IPS DF 4.7 (cell line): Measurements from ENCODE around the gene H2AZ2.
"Not testable (repeated sequence)": the region's sequence is repeated elsewhere in the genome, so short reads cannot be mapped to it uniquely, and the experiment has no call there.

Source experiments
- DNase-seq: peaks from one replicate; pipeline ENCODE4 v3.0.0-alpha.2; 2013; ENCODE audit warnings: low spot score; ENCODE audit errors: extremely low read depth

Gene H2AZ2

DNA sequence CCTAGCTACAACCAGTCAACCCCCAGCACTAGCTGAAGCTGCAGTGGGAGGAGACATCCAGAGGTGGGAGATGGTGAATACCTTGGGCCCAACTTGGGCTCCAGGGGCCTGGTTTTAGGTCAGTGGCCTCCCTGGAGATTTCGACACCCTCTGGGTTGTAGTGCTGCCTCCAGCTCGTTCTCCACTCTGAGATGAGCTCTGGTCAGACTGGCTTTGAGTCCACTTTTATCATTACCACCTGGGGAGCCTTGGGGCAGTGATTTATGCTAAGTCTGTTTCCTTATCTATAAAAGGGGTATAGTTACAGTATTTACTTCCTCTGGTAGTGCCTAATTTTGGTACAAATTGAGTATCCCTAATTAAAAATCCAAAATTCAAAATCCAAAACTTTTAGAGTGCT is 28.6 kb downstream of the H2AZ2 start:
- no peak for DNase-seq

DNA sequence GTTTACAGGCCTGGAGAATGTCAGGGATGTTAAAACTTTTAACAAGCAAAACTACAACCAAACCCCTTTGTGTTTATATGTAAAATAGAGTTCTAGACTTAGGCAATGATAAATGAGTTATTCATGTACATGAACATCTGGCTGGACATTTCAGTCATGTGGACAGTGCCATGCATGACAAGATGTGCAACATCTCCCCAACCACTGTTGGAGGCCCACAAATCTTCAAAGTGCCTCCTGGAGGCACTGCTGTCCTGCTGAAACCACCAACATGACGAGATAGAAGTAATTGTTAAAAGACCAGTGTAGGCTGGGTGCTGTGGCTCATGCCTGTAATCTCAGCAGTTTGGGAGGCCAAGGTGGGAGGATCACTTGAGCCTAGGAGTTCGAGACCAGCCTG is 33.0 kb downstream of the H2AZ2 start:
- no peak for DNase-seq

DNA sequence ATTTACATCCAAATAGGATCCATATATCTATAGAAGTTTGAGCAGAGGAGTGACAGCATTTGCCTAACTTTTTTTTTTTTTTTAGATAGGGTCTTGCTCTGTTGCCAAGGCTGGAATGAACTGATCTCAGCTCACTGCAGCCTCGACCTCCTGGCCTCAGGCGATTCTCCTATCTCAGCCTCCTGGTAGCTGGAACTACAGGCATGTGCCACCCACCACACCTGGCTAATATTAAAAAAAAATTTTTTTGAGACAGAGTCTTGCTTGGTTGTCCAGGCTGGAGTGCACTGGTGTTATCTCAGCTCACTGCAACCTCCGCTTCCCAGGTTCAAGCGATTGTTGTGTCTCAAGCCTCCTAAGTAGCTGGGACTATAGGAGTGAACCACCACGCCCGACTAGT is 36.3 kb downstream of the H2AZ2 start:
- DNase-seq, result no peak

DNA sequence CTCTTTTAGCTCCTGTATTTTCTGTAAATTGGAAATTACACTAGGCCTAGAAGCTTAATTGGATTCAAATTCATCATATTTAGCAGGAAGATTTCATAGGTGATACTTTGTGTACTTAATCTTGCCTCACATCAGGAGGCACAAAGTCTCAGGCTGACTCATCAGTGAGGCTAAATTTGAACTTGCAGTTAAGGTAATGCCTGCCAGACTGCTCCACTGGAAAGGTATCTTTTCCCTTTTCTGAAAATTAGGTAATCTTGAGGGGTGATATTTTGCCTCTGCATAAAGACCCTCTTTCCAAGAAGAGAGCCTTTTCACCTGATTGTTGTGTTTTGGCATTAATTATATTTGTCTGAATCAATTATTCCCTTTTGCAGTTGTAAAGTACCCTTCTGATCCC is 36.8 kb downstream of the H2AZ2 start:
- no peak for DNase-seq

DNA sequence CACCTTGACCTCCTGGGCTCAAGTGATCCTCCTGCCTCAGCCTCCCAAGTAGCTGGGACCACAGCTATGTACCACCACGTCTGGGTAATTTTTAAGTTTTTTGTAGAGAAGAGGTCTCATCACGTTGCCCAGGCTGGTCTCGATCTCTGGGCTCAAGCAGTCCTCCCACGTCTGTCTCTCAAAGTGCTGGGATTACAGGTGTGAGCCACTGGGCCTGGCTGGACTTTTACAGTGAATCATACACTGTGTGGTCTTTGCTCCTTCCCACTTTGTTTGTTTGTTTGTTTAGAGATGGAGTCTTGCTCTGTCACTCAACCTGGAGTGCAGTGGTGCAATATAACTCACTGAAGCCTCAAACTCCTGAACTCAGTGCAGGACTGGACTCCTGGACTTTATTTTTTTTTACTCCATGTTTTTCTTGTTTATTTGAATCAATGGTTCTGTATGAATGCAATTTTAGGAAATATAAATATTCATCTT is 38.9 kb downstream of the H2AZ2 start:
- DNase-seq, result no peak

DNA sequence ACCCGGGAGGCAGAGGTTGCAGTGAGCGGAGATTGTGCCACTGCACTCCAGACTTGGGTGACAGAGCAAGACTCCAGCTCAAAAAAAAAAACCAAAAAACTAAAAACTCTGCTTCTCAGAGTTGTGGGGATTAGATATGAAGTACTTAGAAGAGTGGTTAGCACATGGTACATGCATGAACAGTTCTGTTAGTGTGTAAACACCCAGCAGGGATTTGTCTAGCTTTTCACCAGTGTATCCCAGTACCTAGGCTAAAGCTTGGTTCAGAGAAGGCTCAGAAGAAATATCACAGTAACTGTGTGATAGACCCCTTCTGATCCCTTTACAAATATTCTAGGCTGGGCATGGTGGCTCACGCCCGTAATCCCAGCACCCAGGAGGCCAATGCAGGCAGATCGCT is 41.9 kb downstream of the H2AZ2 start:
- DNase-seq, result no peak

DNA sequence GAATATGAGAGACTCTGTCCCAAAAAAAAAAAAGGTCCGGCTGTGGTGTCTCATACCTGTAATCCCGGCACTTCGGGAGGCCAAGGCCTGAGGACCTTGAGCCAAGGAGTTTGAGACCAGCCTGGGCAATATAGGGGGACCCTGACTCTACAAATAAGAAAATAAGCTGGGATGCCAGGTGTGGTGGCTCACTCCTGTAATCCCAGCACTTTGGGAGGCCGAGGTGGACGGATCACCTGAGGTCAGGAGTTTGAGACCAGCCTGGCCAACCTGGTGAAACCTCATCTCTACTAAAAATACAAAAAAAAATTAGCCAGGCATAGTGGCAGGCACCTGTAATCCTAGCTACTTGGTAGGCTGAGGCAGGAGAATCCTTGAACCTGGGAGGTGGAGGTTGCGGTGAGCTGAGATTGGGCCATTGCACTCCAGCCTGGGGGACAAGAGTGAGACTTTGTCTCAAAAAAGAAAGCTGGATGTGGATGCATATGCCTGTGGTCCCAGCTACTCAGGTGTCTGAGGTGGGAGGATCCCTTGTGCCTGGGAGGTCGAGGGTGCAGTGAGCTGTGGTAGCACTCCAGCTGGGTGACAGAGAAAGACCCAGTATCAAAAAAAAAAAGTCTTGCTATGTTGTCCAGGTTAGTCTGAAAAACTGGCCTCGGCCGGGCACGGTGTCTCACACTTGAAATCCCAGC is 43.9 kb downstream of the H2AZ2 start:
- DNase-seq, result not testable (repeated sequence)

DNA sequence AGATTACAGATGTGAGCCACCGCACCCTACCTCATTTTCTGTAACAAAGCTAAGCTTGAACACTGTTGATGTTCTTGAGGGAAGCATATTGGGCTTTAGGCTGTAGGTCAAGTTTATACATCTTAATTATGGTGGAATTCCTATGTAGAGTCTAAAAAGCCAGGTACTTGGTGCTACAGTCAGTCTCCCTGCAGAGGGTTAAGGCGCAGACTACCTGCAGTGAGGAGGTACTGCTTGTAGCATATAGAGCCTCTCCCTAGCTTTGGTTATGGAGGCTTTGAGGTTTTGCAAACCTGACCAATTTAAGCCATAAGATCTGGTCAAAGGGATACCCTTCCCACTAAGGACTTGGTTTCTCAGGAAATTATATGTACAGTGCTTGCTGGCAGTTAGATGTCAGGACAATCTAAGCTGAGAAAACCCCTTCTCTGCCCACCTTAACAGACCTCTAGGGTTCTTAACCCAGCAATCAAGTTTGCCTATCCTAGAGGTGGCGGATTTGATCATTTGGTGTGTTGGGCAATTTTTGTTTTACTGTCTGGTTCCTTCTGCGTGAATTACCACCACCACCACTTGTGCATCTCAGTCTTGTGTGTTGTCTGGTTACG is 45.4 kb downstream of the H2AZ2 start:
- no peak for DNase-seq

DNA sequence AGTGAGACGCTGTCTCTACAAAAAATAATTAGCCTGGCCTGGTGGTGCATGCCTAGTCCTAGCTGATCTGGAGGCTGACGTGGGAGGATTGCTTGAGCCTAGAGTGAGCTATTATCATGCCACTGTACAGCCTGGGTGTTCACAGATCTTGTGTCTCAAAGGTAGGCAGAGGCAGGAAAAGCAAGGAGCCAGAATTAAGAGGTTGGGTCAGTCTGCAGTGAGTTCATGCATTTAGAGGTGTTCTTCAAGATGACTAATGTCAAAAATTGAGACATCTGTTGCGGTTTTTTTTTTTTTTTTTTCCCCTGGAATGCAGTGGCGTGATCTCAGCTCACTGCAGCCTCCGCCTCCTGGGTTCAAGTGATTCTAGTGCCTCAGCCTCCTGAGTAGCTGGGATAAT is 46.0 kb downstream of the H2AZ2 start:
- no peak for DNase-seq

DNA sequence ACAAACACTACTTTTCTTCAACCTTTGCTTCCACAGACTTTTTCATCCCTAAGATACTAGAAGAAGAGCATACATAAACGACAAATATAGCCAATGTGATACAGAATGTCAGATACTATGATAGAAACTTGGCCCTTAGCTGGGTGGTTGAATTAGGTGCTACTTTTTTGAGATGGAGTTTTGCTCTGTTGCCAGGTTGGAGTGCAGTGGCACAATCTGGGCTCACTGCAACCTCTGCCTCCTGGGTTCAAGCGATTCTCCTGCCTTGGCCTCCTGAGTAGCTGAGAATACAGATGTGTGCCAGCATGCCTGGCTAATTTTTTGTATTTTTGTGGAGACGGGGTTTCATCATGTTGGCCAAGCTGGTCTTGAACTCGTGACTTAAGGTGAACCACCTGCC is 47.9 kb downstream of the H2AZ2 start:
- no peak for DNase-seq

DNA sequence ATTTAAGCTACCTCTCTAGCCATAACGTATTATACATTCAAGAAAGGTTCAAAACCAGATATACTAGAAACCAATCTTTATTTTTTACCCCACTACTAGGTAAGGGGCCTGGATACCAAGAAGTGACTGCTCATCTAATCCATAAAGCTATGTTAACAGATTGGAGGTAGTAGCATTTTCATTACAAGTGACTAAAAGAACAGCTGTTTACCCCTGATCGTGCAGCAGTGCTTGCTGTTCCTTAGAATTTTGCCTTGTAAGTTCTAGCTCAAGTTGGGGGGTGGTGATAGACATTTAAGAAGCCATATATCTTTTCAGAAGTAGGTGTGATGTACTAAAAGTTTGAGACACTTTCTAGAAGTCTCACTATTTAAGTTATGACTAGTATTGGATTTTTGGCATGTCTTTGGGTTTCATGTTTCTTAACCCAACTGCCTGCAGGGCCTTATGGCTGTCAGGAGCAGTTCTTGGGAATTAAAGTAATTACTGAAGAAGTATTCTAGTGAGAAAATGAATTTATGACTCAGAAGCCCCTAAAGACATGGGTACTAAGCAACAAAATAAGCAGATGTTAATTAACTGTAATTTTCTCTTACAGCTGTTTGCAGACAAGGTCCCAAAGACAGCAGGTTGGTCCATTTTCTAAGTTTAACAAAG is 49.1 kb downstream of the H2AZ2 start:
- DNase-seq, result no peak

DNA sequence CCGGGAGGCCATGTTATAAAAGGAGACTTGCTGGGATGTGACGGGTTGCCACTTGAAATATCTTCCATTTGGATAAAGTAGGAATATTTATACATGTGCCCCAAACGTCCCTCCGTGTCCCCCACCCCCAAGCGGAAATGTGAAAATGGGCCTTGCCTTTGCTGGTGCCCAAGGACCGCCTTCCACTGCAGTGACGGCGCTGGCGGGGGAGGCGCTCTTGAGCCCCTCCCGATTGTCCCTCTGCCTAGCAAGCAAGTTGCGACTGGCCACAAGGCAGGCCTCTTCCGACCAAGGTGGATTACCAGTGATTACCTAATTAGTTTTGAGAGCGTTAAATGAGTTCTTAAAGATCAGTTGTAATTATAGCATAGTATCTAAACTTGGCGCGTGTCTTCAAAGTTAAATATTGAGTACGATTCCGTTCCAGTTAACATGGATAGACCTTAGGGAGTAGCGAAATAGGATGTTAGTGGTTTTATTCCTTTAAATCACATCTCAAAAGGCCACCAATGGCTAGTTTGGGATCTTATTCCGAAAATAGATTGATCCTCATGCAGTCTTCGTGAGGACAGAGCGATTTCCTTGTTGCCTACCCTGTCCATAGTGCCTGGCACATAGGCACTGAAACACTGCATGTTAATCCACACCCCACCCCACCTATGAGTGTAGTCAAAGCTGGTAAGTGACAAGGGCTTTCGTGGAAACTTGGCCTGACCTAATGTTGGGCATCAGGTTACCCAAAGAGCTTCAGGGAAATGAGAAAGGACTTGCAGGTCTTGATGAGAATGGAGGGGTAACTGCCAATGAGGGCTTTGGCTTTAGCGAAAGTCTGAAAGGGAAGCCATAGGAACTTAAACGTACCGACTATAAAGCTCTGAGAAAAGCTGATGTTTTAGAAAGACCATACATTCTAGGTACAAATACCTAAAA is 50.3 kb downstream of the H2AZ2 start:
- DNase-seq, result no peak

DNA sequence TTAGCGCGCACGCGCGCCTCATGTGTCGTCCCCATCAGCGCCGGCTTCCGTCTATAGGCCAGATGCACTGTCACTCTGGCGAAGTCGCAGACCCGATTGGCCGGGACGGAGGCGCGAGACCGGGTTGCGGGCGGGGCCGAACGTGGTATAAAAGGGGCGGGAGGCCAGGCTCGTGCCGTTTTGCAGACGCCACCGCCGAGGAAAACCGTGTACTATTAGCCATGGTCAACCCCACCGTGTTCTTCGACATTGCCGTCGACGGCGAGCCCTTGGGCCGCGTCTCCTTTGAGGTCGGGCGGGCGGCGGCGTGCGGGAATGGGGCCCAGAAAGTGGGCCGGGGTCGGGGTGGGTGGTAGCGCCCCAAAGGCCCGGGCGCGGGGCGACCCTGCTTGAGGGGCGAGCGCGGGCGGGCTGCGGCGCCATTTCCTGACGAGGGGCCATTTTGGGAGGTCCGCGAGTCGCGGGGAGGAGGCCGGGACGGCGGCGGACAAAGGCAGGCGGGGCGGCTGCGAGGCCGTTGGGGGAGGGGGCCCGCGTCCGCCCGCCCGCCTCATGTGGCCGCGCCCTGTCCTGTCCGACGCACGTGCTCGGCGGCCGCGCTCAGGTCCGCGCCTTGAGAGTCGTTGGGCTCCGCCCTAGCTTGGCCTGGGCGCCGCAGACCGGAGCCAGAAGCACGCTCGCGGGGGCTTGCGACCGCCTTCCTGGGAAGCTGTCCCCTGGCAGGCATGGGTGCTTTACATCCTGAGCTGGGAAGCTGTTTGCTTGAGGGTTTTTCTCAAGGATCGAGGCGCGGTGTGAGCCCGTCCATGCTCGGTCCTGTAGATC is 51.2 kb downstream of the H2AZ2 start, which contains the start of gene PPIA:
Gene PPIA, plus strand, starts transcription at position 178 of the 825 bp plus-strand sequence. Its CDS starts 44 bp downstream, at position 222.
- DNase-seq, result peak; percentile 91

DNA sequence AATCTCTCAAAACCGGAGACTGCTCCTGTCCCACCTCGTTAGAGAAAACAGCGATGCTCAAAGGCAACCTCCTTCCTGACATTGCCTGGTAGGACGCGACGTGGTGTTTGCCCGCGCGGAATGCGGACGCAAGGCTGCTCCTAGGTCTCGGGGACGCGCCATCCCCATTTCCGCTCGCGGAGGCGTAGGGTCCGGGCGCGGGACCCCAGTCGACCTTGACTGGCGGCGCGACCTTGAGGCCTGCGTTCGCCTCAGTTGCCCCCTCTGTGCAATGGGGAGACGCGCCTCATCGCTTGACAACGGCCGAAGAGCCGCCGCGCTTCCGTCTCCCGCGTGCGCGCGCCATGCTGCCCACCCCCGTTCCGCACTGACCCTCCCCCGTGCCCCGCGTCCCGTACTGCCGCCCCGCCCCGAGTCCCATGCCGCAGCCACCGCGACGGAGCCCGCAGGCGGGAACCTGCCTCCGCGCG is 51.8 kb downstream of the H2AZ2 start:
- no peak for DNase-seq

DNA sequence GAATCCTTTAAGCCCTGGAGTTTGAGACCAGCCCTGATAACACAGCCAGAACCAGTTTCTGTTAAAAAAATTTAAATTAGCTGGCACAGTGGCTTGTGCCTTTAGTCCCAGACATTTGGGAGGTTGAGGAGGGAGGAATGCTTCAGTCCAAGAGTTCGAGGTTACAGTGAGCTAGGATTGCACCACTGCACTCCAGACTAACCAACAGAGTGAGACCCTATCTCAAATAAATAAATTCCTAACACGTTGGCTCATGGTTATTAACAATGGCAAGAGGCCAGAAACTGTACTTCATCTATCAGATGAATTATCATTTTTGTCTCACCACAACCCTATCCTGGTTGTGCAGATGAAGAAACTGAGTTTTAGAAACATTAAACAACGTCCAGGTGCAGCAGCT is 53.6 kb downstream of the H2AZ2 start:
- no peak for DNase-seq

DNA sequence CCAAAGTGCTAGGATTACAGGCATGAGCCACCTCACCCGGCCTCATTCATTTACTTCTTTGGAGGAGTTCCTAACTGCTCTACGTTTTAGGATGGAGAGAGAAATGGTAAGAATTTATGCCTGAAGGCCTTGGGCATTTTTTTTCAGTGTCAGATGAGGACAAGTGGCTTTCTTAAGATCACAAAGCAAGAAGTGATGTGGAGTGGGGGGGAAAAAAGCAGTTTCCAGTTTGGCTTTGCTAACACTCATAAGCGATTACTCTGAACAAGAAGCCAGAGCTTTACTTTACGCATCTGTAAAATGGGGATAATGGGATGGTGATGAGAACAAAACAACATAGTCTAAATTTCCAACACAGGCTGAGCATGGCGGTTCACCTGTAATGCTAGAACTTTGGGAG is 54.0 kb downstream of the H2AZ2 start:
- DNase-seq, result no peak

DNA sequence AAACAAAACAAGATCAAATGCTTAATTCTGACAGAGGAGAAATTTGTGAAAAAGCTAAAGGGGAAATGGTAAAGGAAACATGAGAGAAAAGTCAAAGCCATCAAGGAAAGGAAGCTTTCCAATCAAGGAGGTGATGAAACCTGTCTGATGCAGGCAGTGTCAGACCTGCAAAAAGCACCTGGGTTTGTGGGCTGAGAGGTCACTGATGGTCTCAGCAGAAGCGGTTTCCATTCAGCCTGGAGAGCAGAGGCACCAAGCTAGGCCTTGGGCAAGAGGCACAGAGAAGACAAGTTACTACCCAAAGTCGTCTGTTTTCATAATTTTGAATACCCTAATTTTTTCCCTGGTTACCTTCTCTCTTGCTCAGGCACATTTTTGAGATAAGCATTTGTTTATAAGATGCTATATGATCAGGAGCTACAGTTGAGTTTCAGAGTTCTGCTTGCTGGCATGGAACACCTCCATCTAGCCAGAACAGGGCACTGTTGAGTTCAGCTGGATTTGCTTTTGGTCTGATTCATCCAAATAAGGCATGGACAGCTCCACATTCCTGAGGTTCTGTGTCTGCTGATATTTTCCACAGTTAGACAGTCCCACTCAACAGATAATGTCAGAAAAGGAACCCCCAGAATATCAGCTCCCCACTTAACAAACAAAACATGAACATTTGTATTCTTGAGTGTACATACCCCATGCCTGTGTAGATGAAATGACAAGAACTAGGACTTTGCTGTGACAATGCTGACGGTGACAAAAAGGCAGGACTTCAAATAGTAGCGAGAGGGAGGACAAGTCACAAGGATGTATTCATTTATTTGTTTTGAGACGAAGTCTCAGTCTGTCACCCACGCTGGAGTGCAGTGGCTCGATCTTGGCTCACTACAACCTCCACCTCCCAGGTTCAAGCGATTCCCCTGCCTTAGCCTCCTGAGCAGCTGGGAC is 56.3 kb downstream of the H2AZ2 start:
- no peak for DNase-seq

DNA sequence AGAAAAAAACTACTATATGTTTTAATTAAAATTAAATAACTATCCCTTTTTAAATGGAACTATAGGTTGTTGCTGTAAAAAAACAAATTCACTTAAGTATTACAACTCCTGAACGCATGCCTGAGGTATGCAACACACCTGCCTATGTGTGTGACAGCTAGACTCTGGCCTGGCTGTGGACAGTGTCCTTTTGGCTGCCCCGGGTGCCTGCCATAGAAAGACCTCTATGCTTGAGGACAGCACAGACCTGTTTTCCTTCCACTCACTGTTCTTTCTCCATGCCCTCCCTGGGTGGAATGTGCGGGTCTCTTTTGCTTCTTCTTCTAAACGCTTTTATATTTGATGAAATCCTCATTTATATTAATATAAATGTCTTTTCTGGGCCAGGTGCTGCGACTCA is 57.9 kb downstream of the H2AZ2 start:
- no peak for DNase-seq

DNA sequence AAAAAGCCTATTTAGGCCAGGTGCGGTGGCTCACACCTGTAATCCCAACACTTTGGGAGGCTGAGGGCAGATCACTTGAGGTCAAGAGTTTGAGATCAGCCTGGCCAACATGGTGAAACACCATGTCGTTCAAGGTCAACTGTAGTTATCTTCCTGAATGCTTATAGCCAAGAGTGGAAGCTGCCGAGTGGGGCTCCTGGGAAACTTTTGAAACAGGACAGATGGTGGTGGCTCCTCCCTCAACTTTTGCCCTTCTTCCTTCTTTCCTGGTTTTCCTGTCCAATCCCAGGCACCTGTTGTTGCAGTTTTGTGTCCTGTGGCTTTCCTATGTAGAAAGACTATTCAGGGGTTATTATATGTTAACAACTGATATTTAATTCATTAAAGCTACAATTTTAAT is 60.1 kb downstream of the H2AZ2 start:
- no peak for DNase-seq
